ENCODE measurements around the gene PC. TPM values are rescaled to one million over a fixed set of nuclear protein-coding genes. Genes with fewer than 3 reads are reported as not detected.

Gene PC
- polyA plus RNA-seq, 2 of the 4 experiments (the other 2 are of a cell fraction) = 14.2 to 45.9 TPM

DNA sequence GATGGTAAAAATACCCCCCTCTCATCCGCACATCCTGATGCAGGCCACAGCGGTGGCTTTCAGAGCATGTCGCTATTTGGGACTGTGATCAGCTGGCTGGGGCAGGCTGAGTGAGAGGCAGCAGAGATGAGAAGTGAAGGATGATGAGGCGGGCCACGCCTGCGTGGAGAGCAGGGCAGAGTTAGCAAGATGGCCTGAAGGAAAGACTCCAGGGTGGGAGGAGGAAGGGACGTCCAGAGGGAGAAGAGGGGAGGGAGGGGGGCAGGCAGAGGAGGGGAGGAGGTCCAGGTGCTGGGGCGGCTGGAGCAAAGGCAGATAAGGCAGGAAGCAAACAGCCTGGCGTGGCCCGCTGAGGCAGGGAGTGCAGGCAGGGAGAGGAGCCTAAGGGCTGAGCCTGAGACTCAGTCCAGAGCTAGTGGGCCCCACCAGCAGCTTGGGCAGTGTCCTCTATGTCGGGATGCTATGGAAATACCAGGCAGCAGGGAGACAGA lies 72.2 kb downstream of the PC start:
- FAIRE-seq = no peak
- WGBS (ENCODE audit: missing lambda C conversion rate) = 49% methylated on average over 11 of the region's 11 CpGs
- H3K9me3 ChIP-seq = no peaks in the 10 kb centered on the region
- TF ChIP-seq POLR2A (IDR thresholded peaks at IDR 0.05; ENCODE audit: low read length) (peak; percentile 22; the same call in 1 of the 2 replicates), JUNB (IDR thresholded peaks at IDR 0.05) (no peak)
- peak; percentile 10 to 24; a peak in 4 of 6 replicates for ATAC-seq
- peak overlapping the region; percentile 95 to 97 for H3K27ac ChIP-seq
- peaks cover 95% of the 10 kb centered on the region for H3K4me1 ChIP-seq
- no peak overlapping the region; the same call in 2 of the 3 replicates for H3K4me3 ChIP-seq
- peak overlapping the region; percentile 73 for H3K4me2 ChIP-seq
- POLR2A ChIA-PET = interaction anchor here (0.6 to 1.4 kb wide), 5 partner anchors 50 to 207 kb away, joined by 3 to 6 read pairs (median 3); no protein-coding TSS in a partner anchor
- DNase-seq (ENCODE audit: low read depth in 1 of 2, low spot score in 1 of 2) = peak in 1 of 2 experiments; percentile 45
- CTCF ChIA-PET = interaction anchor here (0.7 to 13.1 kb wide), 12 partner anchors 17 to 448 kb away, joined by 3 to 135 read pairs (median 4); partner anchors contain the start of gene C11orf86

- H3K27ac ChIP-seq = peak overlapping the region; percentile 95 to 97
- POLR2A ChIA-PET = no interaction called here
- peaks cover 98% of the 10 kb centered on the region for H3K4me1 ChIP-seq
- H3K9me3 ChIP-seq = no peaks in the 10 kb centered on the region
- H3K4me3 ChIP-seq = no peak overlapping the region
- FAIRE-seq (no peak), ATAC-seq (no peak), DNase-seq (ENCODE audit: low read depth in 1 of 2, low spot score in 1 of 2) (no peak)
- CTCF ChIA-PET = interaction anchor here (0.7 to 13.1 kb wide), 11 partner anchors 9 to 447 kb away, joined by 3 to 135 read pairs (median 4); partner anchors contain the start of gene C11orf86
- TF ChIP-seq HOXB5 (CRISPR knock-in tag; IDR thresholded peaks at IDR 0.05) = 0 out of 2 replicates have a peak, but pooled peaks have one; percentile 5
- no peak for TF ChIP-seq RAD21 (conservative IDR thresholded peaks at IDR 0.05 in 1 of 2, IDR thresholded peaks at IDR 0.05 in 1 of 2)
- TF ChIP-seq, protein P1, sequence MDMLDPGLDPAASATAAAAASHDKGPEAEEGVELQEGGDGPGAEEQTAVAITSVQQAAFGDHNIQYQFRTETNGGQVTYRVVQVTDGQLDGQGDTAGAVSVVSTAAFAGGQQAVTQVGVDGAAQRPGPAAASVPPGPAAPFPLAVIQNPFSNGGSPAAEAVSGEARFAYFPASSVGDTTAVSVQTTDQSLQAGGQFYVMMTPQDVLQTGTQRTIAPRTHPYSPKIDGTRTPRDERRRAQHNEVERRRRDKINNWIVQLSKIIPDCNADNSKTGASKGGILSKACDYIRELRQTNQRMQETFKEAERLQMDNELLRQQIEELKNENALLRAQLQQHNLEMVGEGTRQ (IDR thresholded peaks at IDR 0.05) = no peak
- TF ChIP-seq EHMT2 (IDR thresholded peaks at IDR 0.05; ENCODE audit: low read depth) = no peak
- TF ChIP-seq POLR2A (IDR thresholded peaks at IDR 0.05; ENCODE audit: low read length) = no peak
- H3K4me2 ChIP-seq = peak overlapping the region; percentile 73
- 68% methylated on average over 4 of the region's 4 CpGs for WGBS (ENCODE audit: missing lambda C conversion rate)
Observed at GRCh38 chr11:66885469-66885868, 72.7 kb downstream of the PC start.

GRCh38 chr11:66884443-66884842 lies 73.7 kb downstream of the PC start:
- Histone ChIP-seq H3K4me1 (peaks cover 97% of the 10 kb centered on the region), H3K4me2 (no peak overlapping the region), H3K9me3 (no peaks in the 10 kb centered on the region), H3K4me3 (no peak overlapping the region), H3K27ac (peak overlapping the region; percentile 95 to 97)
- CTCF ChIA-PET = interaction anchor here (0.7 to 13.1 kb wide), 17 partner anchors 9 to 190 kb away, joined by 3 to 135 read pairs (median 11); partner anchors contain the start of genes C11orf86, RCE1 and SYT12
- no peak for TF ChIP-seq BHLHE40 (IDR thresholded peaks at IDR 0.05; ENCODE audit: low read depth, low read length)
- no peak for TF ChIP-seq EP300 (IDR thresholded peaks at IDR 0.05)
- no peak for TF ChIP-seq TP53 (CRISPR knock-in tag; IDR thresholded peaks at IDR 0.05)
- TF ChIP-seq HOXA7 (CRISPR knock-in tag; IDR thresholded peaks at IDR 0.05) = no peak
- TF ChIP-seq ZC3H11A (IDR thresholded peaks at IDR 0.05) = no peak
- no peak for TF ChIP-seq KDM1A (IDR thresholded peaks at IDR 0.05; ENCODE audit: low read depth)
- TF ChIP-seq RCOR1 (IDR thresholded peaks at IDR 0.05; ENCODE audit: low read depth, low read length) = no peak
- ATAC-seq (no peak), FAIRE-seq (no peak), DNase-seq (ENCODE audit: low read depth in 1 of 2, low spot score in 1 of 2) (no peak)
- WGBS (ENCODE audit: missing lambda C conversion rate) = 95% methylated on average over 4 of the region's 4 CpGs
- POLR2A ChIA-PET = interaction anchor here (2.0 kb wide), 1 partner anchor 33 kb away, joined by 5 read pairs; no protein-coding TSS in a partner anchor

GRCh38 chr11:66883016-66883965 lies 74.9 kb downstream of the PC start:
- WGBS (ENCODE audit: missing lambda C conversion rate) = 10% methylated on average over 29 of the region's 29 CpGs
- Histone ChIP-seq H3K4me3 (no peak overlapping the region), H3K27ac (peak overlapping the region; percentile 95 to 97), H3K4me1 (peaks cover 99% of the 10 kb centered on the region), H3K9me3 (no peaks in the 10 kb centered on the region), H3K4me2 (peak overlapping the region; percentile 72)
- FAIRE-seq (peak; percentile 72), ATAC-seq (peak; percentile 65 to 79), DNase-seq (ENCODE audit: low read depth in 1 of 2, low spot score in 1 of 2) (peak; percentile 85 to 93)
- POLR2A ChIA-PET = interaction anchor here (0.6 to 2.0 kb wide), 5 partner anchors 9 to 93 kb away, joined by 3 to 7 read pairs (median 5); partner anchors contain the start of gene RCE1
- CTCF ChIA-PET = interaction anchor here (0.6 to 13.1 kb wide), 42 partner anchors 8 to 1722 kb away, joined by 3 to 135 read pairs (median 4); partner anchors contain the start of genes C11orf86, PC, RBM4 and RCE1
- TF ChIP-seq KDM1A (IDR thresholded peaks at IDR 0.05; ENCODE audit: low read depth) = no peak
- TF ChIP-seq EP300 (IDR thresholded peaks at IDR 0.05) = peak in 1 of 2 experiments; percentile 15; a peak in 1 of 5 replicates
- TF ChIP-seq GATA3 (IDR thresholded peaks at IDR 0.05; ENCODE audit: borderline replicate concordance) = peak; percentile 10; the same call in 1 of the 2 replicates
- TF ChIP-seq, protein P1 (IDR thresholded peaks at IDR 0.05) = peak; percentile 67
- TF ChIP-seq TFCP2L1 (CRISPR knock-in tag; IDR thresholded peaks at IDR 0.05) = no peak
- no peak for TF ChIP-seq REST (IDR thresholded peaks at IDR 0.05)
- peak; percentile 24 for TF ChIP-seq MYC (IDR thresholded peaks at IDR 0.05; ENCODE audit: borderline replicate concordance, low read length)
- TF ChIP-seq HOXB5 (CRISPR knock-in tag; IDR thresholded peaks at IDR 0.05) = 0 out of 2 replicates have a peak, but pooled peaks have one; percentile 31
- TF ChIP-seq, protein P2, sequence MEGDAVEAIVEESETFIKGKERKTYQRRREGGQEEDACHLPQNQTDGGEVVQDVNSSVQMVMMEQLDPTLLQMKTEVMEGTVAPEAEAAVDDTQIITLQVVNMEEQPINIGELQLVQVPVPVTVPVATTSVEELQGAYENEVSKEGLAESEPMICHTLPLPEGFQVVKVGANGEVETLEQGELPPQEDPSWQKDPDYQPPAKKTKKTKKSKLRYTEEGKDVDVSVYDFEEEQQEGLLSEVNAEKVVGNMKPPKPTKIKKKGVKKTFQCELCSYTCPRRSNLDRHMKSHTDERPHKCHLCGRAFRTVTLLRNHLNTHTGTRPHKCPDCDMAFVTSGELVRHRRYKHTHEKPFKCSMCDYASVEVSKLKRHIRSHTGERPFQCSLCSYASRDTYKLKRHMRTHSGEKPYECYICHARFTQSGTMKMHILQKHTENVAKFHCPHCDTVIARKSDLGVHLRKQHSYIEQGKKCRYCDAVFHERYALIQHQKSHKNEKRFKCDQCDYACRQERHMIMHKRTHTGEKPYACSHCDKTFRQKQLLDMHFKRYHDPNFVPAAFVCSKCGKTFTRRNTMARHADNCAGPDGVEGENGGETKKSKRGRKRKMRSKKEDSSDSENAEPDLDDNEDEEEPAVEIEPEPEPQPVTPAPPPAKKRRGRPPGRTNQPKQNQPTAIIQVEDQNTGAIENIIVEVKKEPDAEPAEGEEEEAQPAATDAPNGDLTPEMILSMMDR (IDR thresholded peaks at IDR 0.05) = peak; percentile 87
